Measurements from ENCODE around the gene VPS37B.
"Not testable (repeated sequence)": the region's sequence is repeated elsewhere in the genome, so short reads cannot be mapped to it uniquely, and the experiment has no call there.

Gene VPS37B

DNA sequence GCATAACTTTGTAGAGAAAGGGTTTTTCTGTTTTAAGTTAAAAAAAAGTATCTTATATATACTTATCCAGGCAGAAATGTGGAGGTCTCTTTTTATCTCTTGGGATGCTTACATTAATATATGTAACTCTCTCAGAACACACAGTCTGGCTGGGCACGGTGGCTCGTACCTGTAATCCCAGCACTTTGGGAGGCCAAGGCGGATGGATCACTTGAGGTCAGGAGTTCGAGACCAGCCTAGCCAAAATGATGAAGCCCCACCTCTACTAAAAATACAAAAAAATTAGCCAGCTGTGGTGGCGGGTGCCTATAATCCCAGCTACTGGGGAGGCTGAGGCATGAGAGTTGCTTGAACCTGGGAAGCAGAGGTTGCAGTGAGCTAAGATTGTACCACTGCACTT, 19.6 kb downstream of the VPS37B start:
- not testable (repeated sequence) for H3K9me3 ChIP-seq (ENCODE audit: control insufficient read depth, insufficient read depth, low read depth, low read length); H3K36me3 ChIP-seq (ENCODE audit: control insufficient read depth in 2 of 2, insufficient read depth in 1 of 2, low read length in 2 of 2); H3K27ac ChIP-seq (ENCODE audit: extremely low read depth, low read depth, low read length); H3K4me3 ChIP-seq (ENCODE audit: low read depth, low read length)
- CTCF ChIA-PET, result interaction anchor here (1.4 kb wide), 1 partner anchor 56 kb away, joined by 3 read pairs; no protein-coding TSS in a partner anchor
- peak; percentile 44; the same call in 1 of the 2 replicates for TF ChIP-seq ZNF121 (tag by site-specific recombination; IDR thresholded peaks at IDR 0.05)
- POLR2A ChIA-PET, result interaction anchor here (1.2 kb wide), 1 partner anchor 356 kb away, joined by 3 read pairs; no protein-coding TSS in a partner anchor
- H3K4me1 ChIP-seq (ENCODE audit: control insufficient read depth, insufficient read depth, low read length), result peaks cover 45% of the 10 kb centered on the region

DNA sequence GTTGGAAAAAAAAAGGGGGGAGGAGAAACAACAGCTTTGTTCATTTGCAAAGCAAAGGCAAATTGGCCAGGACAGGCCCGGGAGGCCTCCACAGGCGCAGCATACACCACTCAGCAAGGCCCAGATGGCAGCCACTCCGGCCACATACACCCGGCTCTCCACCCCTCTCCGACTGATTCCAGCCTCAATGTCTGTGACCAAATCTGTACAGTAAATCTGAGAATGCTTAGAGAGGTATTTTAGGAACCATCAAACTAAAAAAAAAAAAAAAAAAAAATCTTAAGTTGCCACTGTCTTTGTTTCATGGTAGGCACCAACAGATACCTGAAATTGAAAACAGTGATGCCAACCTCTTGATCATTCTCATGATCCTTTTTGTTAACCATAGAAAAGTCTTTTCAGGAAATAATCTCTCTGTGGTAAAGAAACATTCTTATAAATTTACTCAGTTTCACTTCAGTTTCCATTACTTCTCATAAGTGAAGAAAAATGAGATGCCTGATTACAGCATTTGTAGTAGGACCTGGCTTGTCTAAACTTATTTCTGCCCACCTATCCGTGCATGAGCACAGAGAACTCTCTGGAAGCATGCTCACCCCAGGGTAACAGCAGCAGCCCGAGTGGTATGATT, 20.2 kb downstream of the VPS37B start:
- TF ChIP-seq ZNF624 (tag by site-specific recombination; IDR thresholded peaks at IDR 0.05), result no peak
- peak; percentile 80 for TF ChIP-seq PRDM1 (tag by site-specific recombination; IDR thresholded peaks at IDR 0.05)
- H3K4me1 ChIP-seq (ENCODE audit: control insufficient read depth, insufficient read depth, low read length), result peaks cover 40% of the 10 kb centered on the region
- ChIA-PET CTCF (interaction anchor here (0.6 to 1.4 kb wide), 2 partner anchors 56 to 363 kb away, joined by 3 read pairs; no protein-coding TSS in a partner anchor), POLR2A (interaction anchor here (1.2 kb wide), 1 partner anchor 357 kb away, joined by 3 read pairs; no protein-coding TSS in a partner anchor)
- H3K9me3 ChIP-seq (ENCODE audit: control insufficient read depth, insufficient read depth, low read depth, low read length), result no peaks in the 10 kb centered on the region
- no peak overlapping the region for H3K27ac ChIP-seq (ENCODE audit: extremely low read depth, low read depth, low read length)
- H3K36me3 ChIP-seq (ENCODE audit: control insufficient read depth in 2 of 2, insufficient read depth in 1 of 2, low read length in 2 of 2), result peaks cover 0 to 5% of the 10 kb centered on the region in 2 experiments; a peak in 1 of 3 replicates
- H3K4me3 ChIP-seq (ENCODE audit: low read depth, low read length), result no peak overlapping the region

DNA sequence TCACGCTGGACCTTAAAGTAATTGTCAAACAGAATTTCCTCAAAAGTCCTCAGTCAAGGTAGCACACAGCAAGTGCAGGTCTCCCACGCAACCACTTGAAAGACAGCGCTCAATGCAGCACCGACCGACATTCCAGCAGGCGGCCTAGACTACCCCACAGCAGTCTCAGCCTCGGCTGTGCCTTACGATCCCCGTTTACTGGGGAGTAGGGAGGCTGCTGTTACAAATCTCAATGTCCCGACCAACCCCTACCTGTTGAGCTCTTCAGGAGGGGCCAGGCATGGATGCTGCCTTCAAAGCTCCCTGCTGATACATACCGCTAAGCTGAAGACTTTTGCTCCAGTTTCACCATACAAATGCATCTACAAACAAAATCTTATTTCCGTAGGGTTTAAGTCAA, 21.8 kb downstream of the VPS37B start:
- no peaks in the 10 kb centered on the region for H3K9me3 ChIP-seq (ENCODE audit: control insufficient read depth, insufficient read depth, low read depth, low read length)
- no peak overlapping the region for H3K4me3 ChIP-seq (ENCODE audit: low read depth, low read length)
- no peak overlapping the region for H3K27ac ChIP-seq (ENCODE audit: extremely low read depth, low read depth, low read length)
- peaks cover 32% of the 10 kb centered on the region for H3K4me1 ChIP-seq (ENCODE audit: control insufficient read depth, insufficient read depth, low read length)
- peak; percentile 76 for TF ChIP-seq ZNF341 (tag by site-specific recombination; IDR thresholded peaks at IDR 0.05; ENCODE audit: low read depth)
- TF ChIP-seq, protein P1, sequence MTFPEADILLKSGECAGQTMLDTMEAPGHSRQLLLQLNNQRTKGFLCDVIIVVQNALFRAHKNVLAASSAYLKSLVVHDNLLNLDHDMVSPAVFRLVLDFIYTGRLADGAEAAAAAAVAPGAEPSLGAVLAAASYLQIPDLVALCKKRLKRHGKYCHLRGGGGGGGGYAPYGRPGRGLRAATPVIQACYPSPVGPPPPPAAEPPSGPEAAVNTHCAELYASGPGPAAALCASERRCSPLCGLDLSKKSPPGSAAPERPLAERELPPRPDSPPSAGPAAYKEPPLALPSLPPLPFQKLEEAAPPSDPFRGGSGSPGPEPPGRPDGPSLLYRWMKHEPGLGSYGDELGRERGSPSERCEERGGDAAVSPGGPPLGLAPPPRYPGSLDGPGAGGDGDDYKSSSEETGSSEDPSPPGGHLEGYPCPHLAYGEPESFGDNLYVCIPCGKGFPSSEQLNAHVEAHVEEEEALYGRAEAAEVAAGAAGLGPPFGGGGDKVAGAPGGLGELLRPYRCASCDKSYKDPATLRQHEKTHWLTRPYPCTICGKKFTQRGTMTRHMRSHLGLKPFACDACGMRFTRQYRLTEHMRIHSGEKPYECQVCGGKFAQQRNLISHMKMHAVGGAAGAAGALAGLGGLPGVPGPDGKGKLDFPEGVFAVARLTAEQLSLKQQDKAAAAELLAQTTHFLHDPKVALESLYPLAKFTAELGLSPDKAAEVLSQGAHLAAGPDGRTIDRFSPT (tag by site-specific recombination; IDR thresholded peaks at IDR 0.05), result no peak
- TF ChIP-seq SCRT2 (tag by site-specific recombination; IDR thresholded peaks at IDR 0.05), result peak; percentile 94
- TF ChIP-seq ZNF391 (tag by site-specific recombination; IDR thresholded peaks at IDR 0.05; ENCODE audit: borderline replicate concordance, low read depth), result no peak
- peak; percentile 28; the same call in 1 of the 2 replicates for TF ChIP-seq ZNF600 (tag by site-specific recombination; IDR thresholded peaks at IDR 0.05)
- TF ChIP-seq HOXA7 (CRISPR knock-in tag; IDR thresholded peaks at IDR 0.05; ENCODE audit: borderline replicate concordance), result no peak
- TF ChIP-seq, protein P2, sequence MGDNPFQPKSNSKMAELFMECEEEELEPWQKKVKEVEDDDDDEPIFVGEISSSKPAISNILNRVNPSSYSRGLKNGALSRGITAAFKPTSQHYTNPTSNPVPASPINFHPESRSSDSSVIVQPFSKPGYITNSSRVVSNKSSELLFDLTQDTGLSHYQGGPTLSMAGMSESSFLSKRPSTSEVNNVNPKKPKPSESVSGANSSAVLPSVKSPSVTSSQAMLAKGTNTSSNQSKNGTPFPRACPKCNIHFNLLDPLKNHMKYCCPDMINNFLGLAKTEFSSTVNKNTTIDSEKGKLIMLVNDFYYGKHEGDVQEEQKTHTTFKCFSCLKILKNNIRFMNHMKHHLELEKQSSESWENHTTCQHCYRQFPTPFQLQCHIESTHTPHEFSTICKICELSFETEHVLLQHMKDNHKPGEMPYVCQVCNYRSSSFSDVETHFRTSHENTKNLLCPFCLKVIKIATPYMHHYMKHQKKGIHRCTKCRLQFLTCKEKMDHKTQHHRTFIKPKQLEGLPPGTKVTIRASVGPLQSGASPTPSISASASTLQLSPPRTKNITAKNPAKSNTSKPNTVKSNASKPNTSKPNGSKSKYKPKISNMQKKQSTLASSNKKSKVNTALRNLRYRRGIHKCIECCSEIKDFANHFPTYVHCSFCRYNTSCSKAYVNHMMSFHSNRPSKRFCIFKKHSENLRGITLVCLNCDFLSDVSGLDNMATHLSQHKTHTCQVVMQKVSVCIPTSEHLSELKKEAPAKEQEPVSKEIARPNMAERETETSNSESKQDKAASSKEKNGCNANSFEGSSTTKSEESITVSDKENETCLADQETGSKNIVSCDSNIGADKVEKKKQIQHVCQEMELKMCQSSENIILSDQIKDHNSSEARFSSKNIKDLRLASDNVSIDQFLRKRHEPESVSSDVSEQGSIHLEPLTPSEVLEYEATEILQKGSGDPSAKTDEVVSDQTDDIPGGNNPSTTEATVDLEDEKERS (tag by site-specific recombination; IDR thresholded peaks at IDR 0.05), result no peak
- peak; percentile 85; the same call in 1 of the 2 replicates for TF ChIP-seq MZF1 (tag by site-specific recombination; IDR thresholded peaks at IDR 0.05; ENCODE audit: borderline replicate concordance)
- peak; percentile 73 for TF ChIP-seq SCRT1 (tag by site-specific recombination; IDR thresholded peaks at IDR 0.05; ENCODE audit: borderline replicate concordance)
- peak; percentile 51 for TF ChIP-seq ZIC2 (tag by site-specific recombination; IDR thresholded peaks at IDR 0.05)
- ChIA-PET POLR2A (no interaction called here), CTCF (interaction anchor here (0.6 to 0.7 kb wide), 2 partner anchors 14 to 16 kb away, joined by 3 read pairs; no protein-coding TSS in a partner anchor)
- peaks cover 0 to 21% of the 10 kb centered on the region in 2 experiments; a peak in 2 of 3 replicates for H3K36me3 ChIP-seq (ENCODE audit: control insufficient read depth in 2 of 2, insufficient read depth in 1 of 2, low read length in 2 of 2)

Measured in HEK293 (cell line).